A549 (cell line): ENCODE measurements around the gene LAMC3.

Experiments
- CEBPB ChIP-seq, 2 experiments: fragments of >200 bp in 1 of 2; sonication (Bioruptor Twin) in 1 of 2; formaldehyde crosslinking in 1 of 2; IDR thresholded peaks; 2 replicates each; pipeline ENCODE4 v1.6.1; 2012 to 2016
- EHMT2 ChIP-seq: fragments of 200-600 bp; sonication (generic); IDR thresholded peaks from 2 replicates; pipeline ENCODE4 v1.6.1; 2016; ENCODE audit warnings: antibody characterized with exemption, low read depth, mild to moderate bottlenecking, moderate library complexity
- HOXA7 ChIP-seq: fragments of 250-450 bp; sonication (Bioruptor Pico); IDR thresholded peaks from 2 replicates; pipeline ENCODE4 v1.5.0; 2020; ENCODE audit warnings: mild to moderate bottlenecking, moderate library complexity
- MYC ChIP-seq: IDR thresholded peaks from 2 replicates; pipeline ENCODE4 v1.6.1; 2012; ENCODE audit warnings: mild to moderate bottlenecking, inconsistent platforms, low read length, improper control_type of control experiment, borderline replicate concordance
- POLR2A ChIP-seq: IDR thresholded peaks from 2 replicates; pipeline ENCODE4 v1.6.1; 2012; ENCODE audit warnings: mild to moderate bottlenecking, low read length
- RFX5 ChIP-seq: fragments of 450-650 bp; IDR thresholded peaks from 2 replicates; pipeline ENCODE4 v1.7.1; 2014; ENCODE audit warnings: antibody characterized with exemption, mild to moderate bottlenecking, moderate library complexity
- RNF2 ChIP-seq: fragments of 200-600 bp; sonication (generic); IDR thresholded peaks from 2 replicates; pipeline ENCODE4 v1.6.1; 2016; ENCODE audit warnings: low read depth, mild to moderate bottlenecking, antibody characterized with exemption, moderate library complexity, borderline replicate concordance
- TF ChIP-seq, protein P1 (sequence below): fragments of >200 bp; sonication (Bioruptor Twin); formaldehyde crosslinking; IDR thresholded peaks from 3 replicates; pipeline ENCODE4 v1.5.1; 2016
- TF ChIP-seq, protein P2 (sequence below): fragments of 150-350 bp; IDR thresholded peaks from 2 replicates; pipeline ENCODE4 v1.6.1; 2014; ENCODE audit warnings: low read depth, mild to moderate bottlenecking, low read length
- TF ChIP-seq, protein P3 (sequence below): IDR thresholded peaks from 2 replicates; pipeline ENCODE4 v1.6.1; 2012
- TF ChIP-seq, protein P4 (sequence below): fragments of 200-600 bp; sonication (generic); IDR thresholded peaks from 2 replicates; pipeline ENCODE4 v1.6.1; 2016; ENCODE audit warnings: antibody characterized with exemption, mild to moderate bottlenecking, moderate library complexity
- TF ChIP-seq, protein P5 (sequence below): IDR thresholded peaks from 2 replicates; pipeline ENCODE4 v1.6.1; 2012

DNA sequence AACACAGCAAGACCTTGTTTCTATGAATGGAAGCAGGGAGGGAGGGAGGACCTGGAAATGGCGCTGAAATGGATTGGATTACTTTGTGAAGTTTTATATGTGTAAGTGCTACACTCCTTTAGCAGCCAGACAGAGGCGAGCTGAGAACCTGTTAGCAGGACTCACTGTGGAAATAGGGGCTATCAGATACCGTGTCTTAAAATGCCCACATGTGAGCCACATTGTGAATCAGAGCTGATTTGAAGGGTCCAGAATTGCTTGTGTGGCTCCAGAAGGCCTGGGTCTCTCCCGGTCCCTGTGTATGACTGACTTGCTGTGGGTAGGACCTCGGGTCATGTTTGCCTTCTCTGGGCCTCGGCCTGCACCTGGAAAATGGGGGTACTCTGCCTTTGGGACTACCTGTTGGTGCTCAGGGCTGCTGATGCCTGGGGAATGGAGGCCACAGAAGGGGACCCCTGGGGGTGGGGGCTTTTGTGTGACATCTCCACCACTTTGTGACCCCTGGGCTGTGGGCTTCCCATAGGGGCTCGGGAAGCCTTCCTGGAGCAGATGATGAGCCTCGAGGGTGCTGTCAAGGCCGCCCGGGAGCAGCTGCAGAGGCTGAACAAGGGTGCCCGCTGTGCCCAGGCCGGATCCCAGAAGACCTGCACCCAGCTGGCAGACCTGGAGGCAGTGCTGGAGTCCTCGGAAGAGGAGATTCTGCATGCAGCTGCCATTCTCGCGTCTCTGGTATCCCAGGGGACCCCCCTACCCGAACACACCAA, 63.3 kb downstream of the LAMC3 start:
- TF ChIP-seq POLR2A: no peak
- TF ChIP-seq, protein P1, sequence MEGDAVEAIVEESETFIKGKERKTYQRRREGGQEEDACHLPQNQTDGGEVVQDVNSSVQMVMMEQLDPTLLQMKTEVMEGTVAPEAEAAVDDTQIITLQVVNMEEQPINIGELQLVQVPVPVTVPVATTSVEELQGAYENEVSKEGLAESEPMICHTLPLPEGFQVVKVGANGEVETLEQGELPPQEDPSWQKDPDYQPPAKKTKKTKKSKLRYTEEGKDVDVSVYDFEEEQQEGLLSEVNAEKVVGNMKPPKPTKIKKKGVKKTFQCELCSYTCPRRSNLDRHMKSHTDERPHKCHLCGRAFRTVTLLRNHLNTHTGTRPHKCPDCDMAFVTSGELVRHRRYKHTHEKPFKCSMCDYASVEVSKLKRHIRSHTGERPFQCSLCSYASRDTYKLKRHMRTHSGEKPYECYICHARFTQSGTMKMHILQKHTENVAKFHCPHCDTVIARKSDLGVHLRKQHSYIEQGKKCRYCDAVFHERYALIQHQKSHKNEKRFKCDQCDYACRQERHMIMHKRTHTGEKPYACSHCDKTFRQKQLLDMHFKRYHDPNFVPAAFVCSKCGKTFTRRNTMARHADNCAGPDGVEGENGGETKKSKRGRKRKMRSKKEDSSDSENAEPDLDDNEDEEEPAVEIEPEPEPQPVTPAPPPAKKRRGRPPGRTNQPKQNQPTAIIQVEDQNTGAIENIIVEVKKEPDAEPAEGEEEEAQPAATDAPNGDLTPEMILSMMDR: no peak
- TF ChIP-seq RFX5: no peak
- TF ChIP-seq, protein P2, sequence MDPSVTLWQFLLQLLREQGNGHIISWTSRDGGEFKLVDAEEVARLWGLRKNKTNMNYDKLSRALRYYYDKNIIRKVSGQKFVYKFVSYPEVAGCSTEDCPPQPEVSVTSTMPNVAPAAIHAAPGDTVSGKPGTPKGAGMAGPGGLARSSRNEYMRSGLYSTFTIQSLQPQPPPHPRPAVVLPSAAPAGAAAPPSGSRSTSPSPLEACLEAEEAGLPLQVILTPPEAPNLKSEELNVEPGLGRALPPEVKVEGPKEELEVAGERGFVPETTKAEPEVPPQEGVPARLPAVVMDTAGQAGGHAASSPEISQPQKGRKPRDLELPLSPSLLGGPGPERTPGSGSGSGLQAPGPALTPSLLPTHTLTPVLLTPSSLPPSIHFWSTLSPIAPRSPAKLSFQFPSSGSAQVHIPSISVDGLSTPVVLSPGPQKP: no peak
- TF ChIP-seq, protein P3, sequence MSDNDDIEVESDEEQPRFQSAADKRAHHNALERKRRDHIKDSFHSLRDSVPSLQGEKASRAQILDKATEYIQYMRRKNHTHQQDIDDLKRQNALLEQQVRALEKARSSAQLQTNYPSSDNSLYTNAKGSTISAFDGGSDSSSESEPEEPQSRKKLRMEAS: no peak
- no peak for TF ChIP-seq CEBPB (IDR thresholded peaks at IDR 0.05)
- no peak for TF ChIP-seq MYC
- TF ChIP-seq, protein P4, sequence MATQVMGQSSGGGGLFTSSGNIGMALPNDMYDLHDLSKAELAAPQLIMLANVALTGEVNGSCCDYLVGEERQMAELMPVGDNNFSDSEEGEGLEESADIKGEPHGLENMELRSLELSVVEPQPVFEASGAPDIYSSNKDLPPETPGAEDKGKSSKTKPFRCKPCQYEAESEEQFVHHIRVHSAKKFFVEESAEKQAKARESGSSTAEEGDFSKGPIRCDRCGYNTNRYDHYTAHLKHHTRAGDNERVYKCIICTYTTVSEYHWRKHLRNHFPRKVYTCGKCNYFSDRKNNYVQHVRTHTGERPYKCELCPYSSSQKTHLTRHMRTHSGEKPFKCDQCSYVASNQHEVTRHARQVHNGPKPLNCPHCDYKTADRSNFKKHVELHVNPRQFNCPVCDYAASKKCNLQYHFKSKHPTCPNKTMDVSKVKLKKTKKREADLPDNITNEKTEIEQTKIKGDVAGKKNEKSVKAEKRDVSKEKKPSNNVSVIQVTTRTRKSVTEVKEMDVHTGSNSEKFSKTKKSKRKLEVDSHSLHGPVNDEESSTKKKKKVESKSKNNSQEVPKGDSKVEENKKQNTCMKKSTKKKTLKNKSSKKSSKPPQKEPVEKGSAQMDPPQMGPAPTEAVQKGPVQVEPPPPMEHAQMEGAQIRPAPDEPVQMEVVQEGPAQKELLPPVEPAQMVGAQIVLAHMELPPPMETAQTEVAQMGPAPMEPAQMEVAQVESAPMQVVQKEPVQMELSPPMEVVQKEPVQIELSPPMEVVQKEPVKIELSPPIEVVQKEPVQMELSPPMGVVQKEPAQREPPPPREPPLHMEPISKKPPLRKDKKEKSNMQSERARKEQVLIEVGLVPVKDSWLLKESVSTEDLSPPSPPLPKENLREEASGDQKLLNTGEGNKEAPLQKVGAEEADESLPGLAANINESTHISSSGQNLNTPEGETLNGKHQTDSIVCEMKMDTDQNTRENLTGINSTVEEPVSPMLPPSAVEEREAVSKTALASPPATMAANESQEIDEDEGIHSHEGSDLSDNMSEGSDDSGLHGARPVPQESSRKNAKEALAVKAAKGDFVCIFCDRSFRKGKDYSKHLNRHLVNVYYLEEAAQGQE: no peak
- TF ChIP-seq RNF2: no peak
- no peak for TF ChIP-seq HOXA7 (CRISPR knock-in tag)
- TF ChIP-seq EHMT2: no peak
- TF ChIP-seq, protein P5, sequence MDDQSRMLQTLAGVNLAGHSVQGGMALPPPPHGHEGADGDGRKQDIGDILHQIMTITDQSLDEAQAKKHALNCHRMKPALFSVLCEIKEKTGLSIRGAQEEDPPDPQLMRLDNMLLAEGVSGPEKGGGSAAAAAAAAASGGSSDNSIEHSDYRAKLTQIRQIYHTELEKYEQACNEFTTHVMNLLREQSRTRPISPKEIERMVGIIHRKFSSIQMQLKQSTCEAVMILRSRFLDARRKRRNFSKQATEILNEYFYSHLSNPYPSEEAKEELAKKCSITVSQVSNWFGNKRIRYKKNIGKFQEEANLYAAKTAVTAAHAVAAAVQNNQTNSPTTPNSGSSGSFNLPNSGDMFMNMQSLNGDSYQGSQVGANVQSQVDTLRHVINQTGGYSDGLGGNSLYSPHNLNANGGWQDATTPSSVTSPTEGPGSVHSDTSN: no peak
